ENCODE measurements around the gene UBXN2A. TPM values are rescaled to one million over a fixed set of nuclear protein-coding genes. Genes with fewer than 3 reads are reported as not detected.
"Not testable (repeated sequence)": the region's sequence is repeated elsewhere in the genome, so short reads cannot be mapped to it uniquely, and the experiment has no call there.

The UBXN2A gene
- total and polyA plus RNA-seq, 8 donors: 2.4 to 9.0 (median 4.8) TPM

DNA sequence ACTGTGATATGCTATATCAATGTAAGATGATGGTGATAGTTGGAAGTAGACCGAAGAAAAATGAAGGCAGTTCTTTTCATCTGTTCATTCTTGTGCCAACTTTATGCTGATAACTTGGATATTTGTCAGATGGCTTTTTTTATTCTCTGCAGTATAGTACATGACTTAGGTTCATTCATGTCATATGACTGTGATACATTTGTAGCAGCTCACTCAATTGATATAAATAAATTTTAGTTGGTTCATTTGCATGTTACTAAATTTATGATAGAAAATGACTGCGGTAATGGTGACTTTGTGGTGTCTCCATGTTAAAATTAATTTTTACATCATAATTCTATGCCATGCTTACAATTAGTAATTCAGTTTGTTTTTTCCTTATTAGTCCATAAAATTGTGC lies 7.1 kb downstream of the UBXN2A start:
- H3K36me3 ChIP-seq: no peaks in the 10 kb centered on the region
- DNase-seq: no peak
- WGBS, 2 donors: 79% methylated on average over 2 of the region's 2 CpGs
- no peaks in the 10 kb centered on the region for H3K9me3 ChIP-seq
- intact Hi-C loops (cut with DNase I): no loop called here
- H3K27me3 ChIP-seq: no peaks in the 10 kb centered on the region
- FAIRE-seq: no peak
- TF ChIP-seq, protein P1, sequence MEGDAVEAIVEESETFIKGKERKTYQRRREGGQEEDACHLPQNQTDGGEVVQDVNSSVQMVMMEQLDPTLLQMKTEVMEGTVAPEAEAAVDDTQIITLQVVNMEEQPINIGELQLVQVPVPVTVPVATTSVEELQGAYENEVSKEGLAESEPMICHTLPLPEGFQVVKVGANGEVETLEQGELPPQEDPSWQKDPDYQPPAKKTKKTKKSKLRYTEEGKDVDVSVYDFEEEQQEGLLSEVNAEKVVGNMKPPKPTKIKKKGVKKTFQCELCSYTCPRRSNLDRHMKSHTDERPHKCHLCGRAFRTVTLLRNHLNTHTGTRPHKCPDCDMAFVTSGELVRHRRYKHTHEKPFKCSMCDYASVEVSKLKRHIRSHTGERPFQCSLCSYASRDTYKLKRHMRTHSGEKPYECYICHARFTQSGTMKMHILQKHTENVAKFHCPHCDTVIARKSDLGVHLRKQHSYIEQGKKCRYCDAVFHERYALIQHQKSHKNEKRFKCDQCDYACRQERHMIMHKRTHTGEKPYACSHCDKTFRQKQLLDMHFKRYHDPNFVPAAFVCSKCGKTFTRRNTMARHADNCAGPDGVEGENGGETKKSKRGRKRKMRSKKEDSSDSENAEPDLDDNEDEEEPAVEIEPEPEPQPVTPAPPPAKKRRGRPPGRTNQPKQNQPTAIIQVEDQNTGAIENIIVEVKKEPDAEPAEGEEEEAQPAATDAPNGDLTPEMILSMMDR (IDR thresholded peaks at IDR 0.05): no peak
- no peak overlapping the region for H3K4me3 ChIP-seq
- ATAC-seq: no peak
- no peaks in the 10 kb centered on the region for H3K4me1 ChIP-seq
- no peak overlapping the region for H3K27ac ChIP-seq

DNA sequence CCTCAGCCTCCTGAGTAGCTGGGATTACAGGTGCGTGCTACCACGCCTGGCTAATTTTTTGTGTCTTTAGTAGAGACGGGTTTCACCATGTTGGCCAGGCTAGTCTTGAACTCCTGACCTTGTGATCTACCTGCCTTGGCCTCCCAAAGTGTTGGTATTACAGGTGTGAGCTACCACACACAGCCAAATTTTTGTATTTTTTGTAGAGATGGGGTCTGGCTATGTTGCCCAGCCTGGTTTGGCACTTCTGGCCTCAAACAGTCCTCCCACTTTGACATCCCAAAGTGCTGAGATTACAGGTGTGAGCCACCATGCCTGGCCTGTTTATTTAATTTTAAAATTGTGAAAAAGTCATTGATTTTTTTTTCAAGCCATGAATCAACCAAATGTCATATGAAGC lies 12.3 kb downstream of the UBXN2A start:
- H3K4me3 ChIP-seq; H3K27me3 ChIP-seq; H3K4me1 ChIP-seq; DNase-seq; H3K36me3 ChIP-seq; H3K9me3 ChIP-seq; ATAC-seq; H3K27ac ChIP-seq; intact Hi-C loops (cut with DNase I); FAIRE-seq: not testable (repeated sequence)
- 97 to 98% methylated on average over 3 of the region's 3 CpGs for WGBS, 2 donors

DNA sequence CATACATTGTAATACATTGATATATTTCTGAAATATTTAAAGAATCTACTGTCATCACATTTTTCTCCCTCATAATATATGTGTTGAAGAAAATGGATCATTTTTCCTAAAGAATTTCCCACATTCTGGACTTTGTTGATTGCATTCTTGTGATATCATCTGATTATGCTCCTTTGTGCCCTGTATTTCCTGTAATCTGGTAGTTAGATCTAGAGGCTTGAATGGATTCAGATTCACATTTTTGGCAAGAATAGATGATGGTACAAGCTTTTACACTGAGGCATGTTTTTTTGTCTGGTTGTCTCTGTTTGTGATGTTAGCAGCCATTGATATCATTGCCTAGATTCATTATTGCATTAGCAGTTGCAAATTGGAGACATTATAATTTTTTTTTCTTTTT lies 13.4 kb downstream of the UBXN2A start:
- Histone ChIP-seq H3K27ac (no peak overlapping the region), H3K4me1 (no peaks in the 10 kb centered on the region), H3K27me3 (no peaks in the 10 kb centered on the region), H3K36me3 (no peaks in the 10 kb centered on the region), H3K4me3 (no peak overlapping the region), H3K9me3 (no peaks in the 10 kb centered on the region)
- intact Hi-C loops (cut with DNase I): no loop called here
- no peak for FAIRE-seq
- TF ChIP-seq, protein P1 (IDR thresholded peaks at IDR 0.05): no peak
- DNase-seq: no peak
- ATAC-seq: no peak

DNA sequence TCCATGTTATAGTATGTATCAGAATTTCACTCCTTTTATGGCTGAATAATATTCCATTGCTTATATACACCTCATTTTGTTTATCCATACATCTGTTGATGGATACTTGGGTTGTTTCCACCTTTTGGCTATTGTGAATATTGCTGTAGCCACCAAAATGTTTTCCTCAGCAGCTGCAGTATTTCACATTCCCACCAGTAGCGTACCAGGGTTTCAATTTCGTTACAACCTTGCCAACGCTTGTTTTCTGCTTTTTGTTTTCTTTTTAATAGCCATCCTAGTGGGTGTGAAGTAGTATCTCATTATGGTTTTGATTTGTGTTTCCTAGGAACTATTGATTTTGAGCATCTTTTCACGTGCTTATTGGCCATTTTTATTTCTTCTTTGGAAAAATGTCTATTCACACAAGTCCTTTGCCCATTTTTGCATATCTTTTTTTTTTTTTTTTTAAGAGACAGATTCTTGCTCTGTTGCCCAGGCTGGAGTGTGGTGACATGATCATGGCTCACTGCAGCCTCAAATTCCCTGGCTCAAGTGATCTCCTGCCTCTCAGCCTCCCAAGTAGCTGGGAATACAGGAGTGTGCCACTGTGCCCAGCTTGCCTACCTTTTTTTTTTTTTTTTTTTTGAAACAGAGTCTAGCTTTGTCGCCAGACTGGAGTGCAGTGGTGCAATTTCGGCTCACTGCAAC lies 14.2 kb downstream of the UBXN2A start:
- intact Hi-C loops (cut with DNase I): no loop called here
- DNase-seq (no peak), ATAC-seq (no peak), FAIRE-seq (no peak)
- Histone ChIP-seq H3K4me1 (no peaks in the 10 kb centered on the region), H3K36me3 (no peaks in the 10 kb centered on the region), H3K27me3 (no peaks in the 10 kb centered on the region), H3K4me3 (no peak overlapping the region), H3K27ac (no peak overlapping the region), H3K9me3 (no peaks in the 10 kb centered on the region)
- WGBS, 2 donors: 90 to 92% methylated on average over 6 of the region's 6 CpGs
- TF ChIP-seq, protein P1 (IDR thresholded peaks at IDR 0.05): no peak

DNA sequence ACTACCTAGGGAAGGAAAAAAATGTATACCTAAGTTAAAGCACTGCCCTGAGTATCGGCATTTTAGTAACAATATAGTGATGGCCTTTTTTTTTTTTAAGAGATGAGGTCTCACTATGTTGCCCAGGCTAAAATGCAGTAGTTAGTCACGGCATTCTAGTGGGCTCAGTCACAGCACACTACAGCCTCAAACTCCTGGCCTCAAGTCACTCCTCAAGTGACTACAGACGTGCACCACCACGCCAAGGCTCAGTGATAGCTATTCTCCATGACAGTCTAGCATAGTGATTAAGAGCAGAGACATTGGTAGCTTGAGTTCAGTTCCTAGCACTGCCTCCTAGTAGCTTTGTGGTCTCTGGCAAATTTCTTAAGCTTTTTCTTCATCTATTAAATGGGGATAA lies 27.6 kb downstream of the UBXN2A start:
- ATAC-seq (no peak), DNase-seq (no peak)
- 97 to 99% methylated on average over 4 of the region's 4 CpGs for WGBS, 2 donors

More for the DNA sequence above, 27.6 kb downstream of the UBXN2A start:
- Histone ChIP-seq H3K4me3 (no peak overlapping the region), H3K27ac (no peak overlapping the region), H3K9me3 (no peaks in the 10 kb centered on the region), H3K27me3 (no peaks in the 10 kb centered on the region), H3K4me1 (no peaks in the 10 kb centered on the region), H3K36me3 (peaks cover 0 to 2% (median 0%) of the 10 kb centered on the region in 3 donors)
- TF ChIP-seq, protein P1 (IDR thresholded peaks at IDR 0.05): no peak
- intact Hi-C loops (cut with DNase I): no loop called here
- no peak for FAIRE-seq

Data from pancreas (tissue), 10 donors.